Ovary (tissue), 3 donors: ENCODE measurements around the gene NSMF.

Experiments
- CTCF ChIP-seq, 3 donors: fragments of 450-650 bp in 2 of 3; fragments of 200-600 bp in 1 of 3; IDR thresholded peaks; one replicate each; pipeline versions ENCODE4 v1.5.1 to v1.8.0; 2016 to 2022; ENCODE audit warnings: antibody characterized with exemption in 3 of 3, mild to moderate bottlenecking in 1 of 3
- EP300 ChIP-seq: sonication (generic); formaldehyde crosslinking; IDR thresholded peaks from one replicate; pipeline ENCODE4 v1.6.1; 2017; ENCODE audit warnings: antibody characterized with exemption
- donor health status: DM: no; HTN: no; CAD: no.

GRCh38 chr9:137453643-137454081, 5.5 kb downstream of the NSMF start:
- TF ChIP-seq CTCF (IDR thresholded peaks at IDR 0.05) = no peak
- TF ChIP-seq EP300 = no peak
